IPS-20b (cell line): ENCODE data around the gene METTL3.
A peak's percentile ranks its signal among the peaks of the same experiment; 100 is the strongest.

ENCODE experiments used
- H3K27ac ChIP-seq: one replicate; pipeline ENCODE4 v1.5.1; 2013; ENCODE audit warnings: low read length
- H3K27me3 ChIP-seq: 2 replicates; pipeline ENCODE4 v1.6.1; 2013; ENCODE audit warnings: mild to moderate bottlenecking, low read length, inconsistent platforms; ENCODE audit not compliant: insufficient read depth
- H3K36me3 ChIP-seq: 2 replicates; pipeline ENCODE4 v1.6.1; 2013; ENCODE audit warnings: low read depth, mild to moderate bottlenecking, inconsistent platforms, low read length, moderate library complexity; ENCODE audit not compliant: insufficient read depth
- H3K4me1 ChIP-seq: 2 replicates; pipeline ENCODE4 v1.6.1; 2013; ENCODE audit warnings: mild to moderate bottlenecking, control low read depth, inconsistent platforms, low read length, moderate library complexity; ENCODE audit not compliant: insufficient read depth
- H3K4me3 ChIP-seq: 2 replicates; pipeline ENCODE4 v1.5.1; 2013; ENCODE audit warnings: mild to moderate bottlenecking, low read length, inconsistent platforms
- H3K9ac ChIP-seq: 2 replicates; pipeline ENCODE4 v1.6.1; 2013; ENCODE audit warnings: low read depth, mild to moderate bottlenecking, inconsistent platforms, low read length, moderate library complexity
- H3K9me3 ChIP-seq: 2 replicates; pipeline ENCODE4 v1.6.1; 2013; ENCODE audit warnings: mild to moderate bottlenecking, low read depth, low read length, inconsistent platforms; ENCODE audit not compliant: insufficient read depth

Gene METTL3

DNA sequence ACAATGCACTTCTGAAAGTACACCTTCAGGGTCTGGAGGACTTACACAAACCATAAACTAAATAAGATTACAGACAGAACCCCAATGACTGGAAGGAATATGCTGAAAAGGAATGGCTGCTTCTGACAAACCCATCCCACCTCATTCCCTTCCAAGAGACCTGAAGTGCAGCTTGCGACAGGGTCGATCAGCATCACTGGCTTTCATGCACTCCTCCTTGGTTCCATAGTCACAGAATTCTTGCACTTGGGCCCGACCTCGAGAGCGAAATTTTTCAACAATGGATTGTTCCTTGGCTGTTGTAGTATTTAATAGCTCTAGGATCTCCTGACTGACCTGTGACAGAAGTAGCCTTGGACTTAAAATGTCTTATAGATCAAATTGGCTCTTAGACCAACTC lies 9.6 kb downstream of the METTL3 start:
- no peak overlapping the region for H3K9ac ChIP-seq
- no peaks in the 10 kb centered on the region for H3K27me3 ChIP-seq
- peaks cover 10% of the 10 kb centered on the region; the same call in 1 of the 2 replicates for H3K4me1 ChIP-seq
- H3K27ac ChIP-seq = no peak overlapping the region
- H3K4me3 ChIP-seq = no peak overlapping the region
- no peaks in the 10 kb centered on the region for H3K9me3 ChIP-seq
- H3K36me3 ChIP-seq = peaks cover 90% of the 10 kb centered on the region

GRCh38 chr14:21498540-21499526 lies 12.3 kb downstream of the METTL3 start:
- H3K9me3 ChIP-seq = no peaks in the 10 kb centered on the region
- H3K4me3 ChIP-seq = no peak overlapping the region
- H3K4me1 ChIP-seq = peaks cover 10% of the 10 kb centered on the region
- no peaks in the 10 kb centered on the region for H3K27me3 ChIP-seq
- H3K9ac ChIP-seq = peak overlapping the region; percentile 21; the same call in 1 of the 2 replicates
- peaks cover 95% of the 10 kb centered on the region for H3K36me3 ChIP-seq
- no peak overlapping the region for H3K27ac ChIP-seq

DNA sequence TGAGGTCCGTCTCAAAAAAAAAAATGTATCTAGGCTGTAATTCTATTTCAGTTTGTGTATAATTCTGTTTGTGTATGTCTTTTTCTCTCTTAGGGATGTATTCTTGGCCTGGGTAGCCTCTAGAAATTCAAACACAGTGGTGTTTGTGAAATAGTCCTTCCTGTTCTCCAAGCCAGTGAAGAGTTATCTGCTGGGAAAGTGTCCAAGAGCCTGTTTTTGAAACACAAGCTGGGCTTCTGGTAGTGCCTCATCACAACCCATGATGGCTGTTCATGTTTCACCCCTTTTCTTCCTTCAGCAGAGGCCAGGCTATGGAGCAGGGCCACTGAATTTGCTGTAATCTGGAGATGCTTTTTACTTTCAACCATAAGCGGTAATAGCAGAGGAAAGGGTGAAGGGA lies 14.7 kb downstream of the METTL3 start:
- H3K36me3 ChIP-seq = peaks cover 90% of the 10 kb centered on the region
- no peaks in the 10 kb centered on the region for H3K9me3 ChIP-seq
- H3K27ac ChIP-seq = no peak overlapping the region

GRCh38 chr14:21494902-21495762 lies 16.0 kb downstream of the METTL3 start:
- no peak overlapping the region for H3K27ac ChIP-seq
- H3K4me1 ChIP-seq = peaks cover 10% of the 10 kb centered on the region
- no peaks in the 10 kb centered on the region for H3K27me3 ChIP-seq
- H3K9me3 ChIP-seq = no peaks in the 10 kb centered on the region
- H3K36me3 ChIP-seq = peaks cover 89% of the 10 kb centered on the region
- no peak overlapping the region for H3K9ac ChIP-seq
- H3K4me3 ChIP-seq = no peak overlapping the region

More for the DNA sequence above, 14.7 kb downstream of the METTL3 start:
- Histone ChIP-seq H3K9ac (no peak overlapping the region), H3K4me1 (peaks cover 10% of the 10 kb centered on the region), H3K4me3 (no peak overlapping the region), H3K27me3 (no peaks in the 10 kb centered on the region)

GRCh38 chr14:21486640-21487087 lies 24.5 kb downstream of the METTL3 start:
- H3K4me3 ChIP-seq = no peak overlapping the region
- H3K9me3 ChIP-seq = no peaks in the 10 kb centered on the region
- H3K27ac ChIP-seq = no peak overlapping the region
- no peak overlapping the region for H3K9ac ChIP-seq
- peaks cover 52% of the 10 kb centered on the region for H3K36me3 ChIP-seq
- no peaks in the 10 kb centered on the region for H3K4me1 ChIP-seq
- H3K27me3 ChIP-seq = no peaks in the 10 kb centered on the region

DNA sequence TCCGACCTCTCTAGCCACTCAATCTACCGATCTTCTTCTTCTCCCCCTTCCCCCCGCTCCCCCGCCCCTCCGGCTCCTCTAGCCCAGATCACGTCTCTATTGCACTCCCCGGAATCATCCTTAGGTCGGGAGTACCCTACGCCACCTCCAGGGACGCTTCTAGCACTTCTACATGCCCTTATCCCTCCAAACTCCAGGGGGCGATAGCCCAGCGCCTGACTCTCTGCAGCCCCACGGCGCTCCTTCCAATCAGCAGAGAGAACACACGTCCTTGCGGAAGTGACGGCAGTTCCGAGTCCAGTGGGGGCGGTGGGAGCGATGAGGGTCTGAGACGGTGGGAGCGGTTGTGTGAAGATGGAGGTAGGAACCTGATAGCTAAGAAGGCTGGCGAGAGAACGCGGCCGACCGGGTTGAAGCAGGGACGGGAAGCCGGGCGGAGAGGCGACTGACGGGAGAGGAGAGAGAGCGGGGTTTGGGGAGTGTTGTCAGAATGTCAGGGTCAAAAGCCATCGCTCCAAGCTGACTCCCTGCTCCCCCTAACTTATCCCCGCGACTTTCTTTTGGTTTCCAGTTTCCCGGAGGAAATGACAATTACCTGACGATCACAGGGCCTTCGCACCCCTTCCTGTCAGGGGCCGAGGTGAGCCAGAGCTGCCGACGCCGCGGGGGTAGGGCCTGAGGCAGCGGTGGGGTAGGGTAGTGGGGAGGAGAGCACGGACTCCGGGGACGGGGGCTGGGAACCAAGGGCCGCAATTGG lies 34.0 kb downstream of the METTL3 start, which contains the start of the genes RAB2B and TOX4:
RAB2B (minus strand) TSS at position 35 of the 757 bp plus-strand sequence. CDS start 87 bp downstream, outside the sequence.
TOX4 (plus strand) TSS at position 271 of the 757 bp plus-strand sequence; CDS start at position 355, 84 bp downstream.
- H3K9me3 ChIP-seq = no peaks in the 10 kb centered on the region
- H3K27me3 ChIP-seq = no peaks in the 10 kb centered on the region
- H3K9ac ChIP-seq = peak within 1 kb of the TSS; percentile 93
- H3K4me1 ChIP-seq = peaks cover 3% of the 10 kb centered on the region; the same call in 1 of the 2 replicates
- peak within 1 kb of the TSS; percentile 99 for H3K4me3 ChIP-seq
- H3K27ac ChIP-seq = peak within 1 kb of the TSS; percentile 46
- peaks cover 30% of the 10 kb centered on the region for H3K36me3 ChIP-seq

GRCh38 chr14:21476523-21476924 lies 34.6 kb downstream of the METTL3 start:
- Histone ChIP-seq H3K9ac (peak overlapping the region; percentile 93), H3K9me3 (no peaks in the 10 kb centered on the region), H3K27me3 (no peaks in the 10 kb centered on the region), H3K36me3 (peaks cover 28% of the 10 kb centered on the region), H3K27ac (peak overlapping the region; percentile 21), H3K4me1 (peaks cover 3% of the 10 kb centered on the region; the same call in 1 of the 2 replicates), H3K4me3 (peak overlapping the region; percentile 99)

DNA sequence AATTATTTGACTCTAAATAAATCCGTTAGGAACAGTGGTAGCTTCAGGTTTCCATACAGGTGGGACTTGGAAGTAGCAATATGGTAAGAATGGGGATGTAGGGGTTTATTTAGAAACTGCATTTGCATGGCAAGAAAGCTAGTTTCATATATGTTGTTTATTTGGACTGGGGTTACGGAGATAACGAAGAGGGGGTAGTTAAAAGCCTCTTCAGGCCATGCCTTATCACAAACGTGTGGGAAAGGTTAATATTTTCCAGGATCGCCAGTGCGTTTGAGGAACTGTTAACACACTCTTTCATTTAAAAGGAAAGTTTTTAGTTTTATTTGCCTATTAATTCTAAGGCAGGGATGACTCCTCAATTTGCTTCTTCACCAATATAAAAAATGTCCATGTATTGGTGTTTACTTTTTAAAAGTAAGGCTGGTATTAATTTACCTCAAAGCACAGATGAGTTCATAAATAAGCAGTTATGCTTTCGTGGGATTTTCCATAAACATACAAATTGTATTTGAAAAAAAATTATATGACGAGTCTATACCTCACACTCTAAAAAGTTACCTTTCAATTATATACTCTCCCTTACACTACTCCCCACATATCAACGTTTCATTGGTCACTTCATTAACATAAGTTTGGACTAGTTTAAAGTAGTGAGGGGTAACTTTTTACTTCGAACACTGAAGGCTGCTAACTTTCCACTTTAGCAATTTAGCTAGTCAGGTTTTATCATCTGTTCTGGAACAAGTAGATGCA lies 35.2 kb downstream of the METTL3 start:
- Histone ChIP-seq H3K36me3 (peaks cover 28% of the 10 kb centered on the region), H3K4me1 (peaks cover 3% of the 10 kb centered on the region; the same call in 1 of the 2 replicates), H3K27me3 (no peaks in the 10 kb centered on the region), H3K9ac (peak overlapping the region; percentile 93), H3K9me3 (no peaks in the 10 kb centered on the region), H3K4me3 (peak overlapping the region; percentile 99), H3K27ac (peak overlapping the region; percentile 21)

GRCh38 chr14:21467616-21468015 lies 43.5 kb downstream of the METTL3 start:
- Histone ChIP-seq H3K36me3 (peaks cover 73% of the 10 kb centered on the region), H3K27me3 (no peaks in the 10 kb centered on the region), H3K9ac (no peak overlapping the region), H3K4me1 (no peaks in the 10 kb centered on the region), H3K4me3 (no peak overlapping the region), H3K9me3 (no peaks in the 10 kb centered on the region), H3K27ac (no peak overlapping the region)

DNA sequence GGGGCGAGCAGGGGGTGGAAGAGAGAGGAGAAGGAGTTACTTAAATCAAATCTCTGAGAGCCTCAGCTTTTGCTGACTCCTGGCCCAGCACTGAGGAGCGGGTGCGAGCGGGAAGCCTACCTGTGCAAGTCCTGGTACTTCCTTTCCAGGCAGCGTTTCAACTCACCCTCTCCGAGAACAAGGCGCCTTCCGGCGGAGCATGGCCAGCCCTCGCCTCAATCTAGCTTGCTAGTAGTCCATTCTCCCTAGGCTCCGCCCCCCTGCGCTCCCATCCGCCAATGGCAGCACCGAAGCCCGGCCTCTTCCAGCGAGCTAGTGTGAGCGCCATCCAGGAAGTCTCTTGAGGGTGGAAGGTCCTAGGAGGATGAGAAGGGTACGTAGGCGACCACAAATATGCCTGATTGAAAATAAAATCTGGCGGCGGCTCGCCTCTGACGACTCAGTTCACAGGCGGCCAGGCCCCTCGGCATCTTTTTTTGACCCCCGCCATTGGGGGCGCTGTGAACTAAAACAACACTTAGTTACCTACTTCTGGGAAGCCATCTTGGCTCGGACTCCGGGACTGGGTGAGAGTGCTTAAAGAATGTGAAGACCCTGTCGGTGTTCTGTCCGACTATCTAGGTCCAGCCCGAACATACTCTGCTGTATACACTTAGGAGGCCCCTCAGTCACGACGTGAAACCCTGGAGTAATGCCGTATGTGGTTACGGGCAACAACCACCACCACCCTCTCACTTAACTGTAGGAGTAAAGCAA lies 55.0 kb downstream of the METTL3 start, which contains the start of gene CHD8:
CHD8 (minus strand) TSS at position 212 of the 756 bp plus-strand sequence. CDS start 24,480 bp downstream, outside the sequence.
- H3K4me1 ChIP-seq = no peaks in the 10 kb centered on the region; the same call in 1 of the 2 replicates
- peak within 1 kb of the TSS; percentile 69 for H3K27ac ChIP-seq
- H3K36me3 ChIP-seq = peaks cover 39% of the 10 kb centered on the region

More for the DNA sequence above, 55.0 kb downstream of the METTL3 start, which contains the start of gene CHD8:
- Histone ChIP-seq H3K4me3 (peak within 1 kb of the TSS; percentile 92), H3K27me3 (no peaks in the 10 kb centered on the region), H3K9ac (peak within 1 kb of the TSS; percentile 94), H3K9me3 (no peaks in the 10 kb centered on the region)
